PFSK-1 (cell line): Measurements from ENCODE around the gene ZNF503.

ENCODE experiments used
- FOXP2 ChIP-seq: optimal IDR thresholded peaks from 2 replicates; pipeline ENCODE3; 2011; ENCODE audit warnings: borderline replicate concordance, control low read depth, inconsistent platforms; ENCODE audit not compliant: insufficient read depth; ENCODE audit errors: extremely low read length, extremely low read depth
- POLR2AphosphoS5 ChIP-seq: IDR thresholded peaks from 2 replicates; pipeline ENCODE4 v1.6.1; 2012; ENCODE audit warnings: low read depth, mild to moderate bottlenecking, control low read depth, low read length, moderate library complexity
- REST ChIP-seq, 2 experiments: IDR thresholded peaks; 2 replicates each; pipeline versions ENCODE4 v1.6.1 to v1.8.0; 2011 to 2012; ENCODE audit warnings: low read depth in 2 of 2, low read length in 2 of 2, control low read depth in 1 of 2, inconsistent platforms in 1 of 2, mild to moderate bottlenecking in 1 of 2, moderate library complexity in 1 of 2; ENCODE audit not compliant: insufficient read depth in 1 of 2
- SIN3A ChIP-seq: IDR thresholded peaks from 2 replicates; pipeline ENCODE4 v1.6.1; 2012; ENCODE audit warnings: mild to moderate bottlenecking, low read length, moderate library complexity, borderline replicate concordance; ENCODE audit not compliant: insufficient read depth
- TAF1 ChIP-seq: IDR thresholded peaks from 2 replicates; pipeline ENCODE4 v1.6.1; 2012; ENCODE audit warnings: low read length, control low read depth, borderline replicate concordance; ENCODE audit not compliant: insufficient read depth

ZNF503 gene

GRCh38 chr10:75371010-75371409, 30.6 kb downstream of the ZNF503 start:
- no peak for TF ChIP-seq FOXP2
- TF ChIP-seq REST (IDR thresholded peaks at IDR 0.05; ENCODE audit: insufficient read depth in 1 of 2, low read depth in 2 of 2, low read length in 2 of 2) = no peak
- TF ChIP-seq TAF1 = no peak
- TF ChIP-seq POLR2AphosphoS5 = no peak
- TF ChIP-seq SIN3A = no peak

GRCh38 chr10:75367901-75368300, 33.7 kb downstream of the ZNF503 start:
- no peak for TF ChIP-seq FOXP2
- no peak for TF ChIP-seq TAF1
- no peak for TF ChIP-seq SIN3A
- TF ChIP-seq REST (IDR thresholded peaks at IDR 0.05; ENCODE audit: insufficient read depth in 1 of 2, low read depth in 2 of 2, low read length in 2 of 2) = no peak
- TF ChIP-seq POLR2AphosphoS5 = no peak

GRCh38 chr10:75367021-75367487, 34.5 kb downstream of the ZNF503 start:
- no peak for TF ChIP-seq FOXP2

GRCh38 chr10:75363431-75363830, 38.1 kb downstream of the ZNF503 start:
- TF ChIP-seq SIN3A (no peak), REST (IDR thresholded peaks at IDR 0.05; ENCODE audit: insufficient read depth in 1 of 2, low read depth in 2 of 2, low read length in 2 of 2) (no peak), POLR2AphosphoS5 (no peak), TAF1 (no peak), FOXP2 (no peak)

- TF ChIP-seq TAF1 (no peak), SIN3A (no peak), FOXP2 (no peak), POLR2AphosphoS5 (no peak), REST (IDR thresholded peaks at IDR 0.05; ENCODE audit: insufficient read depth in 1 of 2, low read depth in 2 of 2, low read length in 2 of 2) (no peak)
These were observed 42.6 kb downstream of the ZNF503 start for GRCh38 chr10:75358835-75359421.

GRCh38 chr10:75358132-75358531, 43.4 kb downstream of the ZNF503 start:
- no peak for TF ChIP-seq FOXP2
- TF ChIP-seq REST (IDR thresholded peaks at IDR 0.05; ENCODE audit: insufficient read depth in 1 of 2, low read depth in 2 of 2, low read length in 2 of 2) = no peak
- no peak for TF ChIP-seq TAF1
- TF ChIP-seq POLR2AphosphoS5 = no peak
- TF ChIP-seq SIN3A = no peak
